HG02981 (cell line): ENCODE data around the gene HCFC1.

Source experiments
- ATAC-seq: cut with Tn5 transposase; IDR thresholded peaks from one replicate; pipeline ENCODE4 v1.9.1; 2021; ENCODE audit warnings: mild to moderate bottlenecking, moderate library complexity; ENCODE audit not compliant: unreplicated experiment

The HCFC1 gene

DNA sequence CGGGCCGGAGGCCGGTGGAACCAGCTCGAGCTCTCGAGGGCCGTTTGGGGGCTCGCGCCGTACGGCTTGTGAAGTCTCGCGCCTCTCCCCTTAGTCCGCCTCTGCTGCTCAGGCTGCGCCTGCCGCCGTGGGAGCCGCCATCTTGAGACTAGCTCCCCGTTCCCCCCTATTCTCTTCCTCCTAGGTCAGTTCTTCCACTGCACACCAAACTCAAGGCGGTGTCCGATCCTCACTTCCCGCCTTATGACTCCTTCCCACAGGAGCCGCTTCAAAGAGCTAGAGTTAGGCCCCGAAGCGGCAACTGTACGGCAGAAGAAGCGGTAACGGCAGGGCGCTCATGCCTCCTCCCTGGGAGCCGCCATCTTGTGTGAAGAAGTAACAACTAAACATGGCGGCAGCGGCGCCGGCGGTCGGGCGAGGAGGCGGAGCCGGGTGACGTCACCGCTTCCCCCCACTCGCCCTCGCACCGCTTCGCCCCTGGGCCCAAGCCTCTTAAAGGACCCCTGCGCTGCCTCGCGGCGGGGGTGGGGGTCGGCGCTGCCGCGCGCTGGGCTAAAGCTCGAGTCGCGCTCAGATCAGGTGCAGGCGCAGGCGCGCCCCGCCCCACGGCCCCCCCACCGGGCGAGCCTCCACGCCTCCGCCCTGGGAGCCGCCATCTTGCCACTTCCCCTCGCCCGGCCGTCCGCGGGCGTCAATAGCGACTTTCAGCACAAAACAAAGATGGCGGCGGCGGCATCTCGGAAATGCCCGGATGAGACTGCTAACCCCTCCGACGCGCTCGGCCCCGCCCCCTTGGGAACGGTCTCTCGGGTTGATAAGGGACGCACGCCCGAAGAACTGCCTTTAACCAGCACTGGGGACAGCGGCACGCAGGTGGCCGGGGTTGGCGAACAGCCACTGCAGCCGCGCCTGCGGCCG, at the start of gene HCFC1:
Gene HCFC1 (minus strand): TSS at position 369 of the 918 bp plus-strand sequence. CDS start 978 bp downstream, outside the sequence.
- peak; percentile 37 for ATAC-seq

DNA sequence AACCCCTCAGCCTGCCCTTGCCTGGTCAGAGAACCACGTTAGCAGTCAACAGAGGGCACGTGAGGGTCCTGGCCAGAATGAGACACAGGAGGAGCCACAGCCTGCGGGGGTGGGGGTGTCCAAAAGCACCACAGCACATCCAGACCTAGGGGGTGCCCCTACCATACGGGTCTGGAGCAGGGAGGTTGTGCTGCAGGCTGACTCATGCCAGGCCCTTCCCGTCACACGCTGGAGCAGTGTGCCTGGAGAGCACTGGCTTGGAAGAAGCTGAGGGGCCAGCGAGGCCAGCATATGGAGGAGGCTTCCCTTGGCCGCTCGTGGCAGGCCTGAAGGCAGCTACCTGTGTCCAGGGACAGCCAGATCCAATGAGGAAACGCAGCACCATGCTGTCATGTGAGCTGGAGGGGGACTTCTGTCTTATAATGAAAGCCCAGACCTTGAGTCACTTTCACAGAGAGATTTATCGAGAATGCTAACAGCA, 49.6 kb upstream of the HCFC1 start:
- ATAC-seq, result no peak

DNA sequence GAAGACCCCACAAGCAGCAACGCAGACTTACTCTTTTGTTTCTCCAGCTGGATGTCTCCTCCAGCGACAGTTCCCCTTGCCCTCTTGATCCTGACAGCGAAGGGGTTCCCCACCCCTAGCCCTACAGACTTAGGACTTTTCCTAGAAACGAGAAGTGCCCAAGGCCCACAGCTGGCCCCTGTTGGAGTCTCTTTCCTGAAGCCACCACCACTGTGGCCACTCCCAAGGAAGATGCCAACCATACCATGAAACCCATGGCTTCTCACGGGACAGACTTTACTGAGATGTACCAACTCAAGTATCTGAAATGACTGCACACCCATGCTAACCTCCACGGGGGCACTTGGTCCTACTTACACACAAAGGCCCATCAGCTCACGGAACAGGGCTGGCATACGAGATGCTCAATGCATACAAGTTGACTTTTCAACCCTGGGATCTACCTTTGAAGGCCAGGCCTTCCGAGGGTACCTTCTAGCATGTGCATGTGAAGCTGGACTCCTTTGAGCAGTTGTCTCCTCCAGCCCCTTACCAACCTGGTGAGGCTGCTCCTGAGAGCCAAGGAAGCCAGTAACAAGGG, 49.0 kb upstream of the HCFC1 start:
- ATAC-seq, result no peak

DNA sequence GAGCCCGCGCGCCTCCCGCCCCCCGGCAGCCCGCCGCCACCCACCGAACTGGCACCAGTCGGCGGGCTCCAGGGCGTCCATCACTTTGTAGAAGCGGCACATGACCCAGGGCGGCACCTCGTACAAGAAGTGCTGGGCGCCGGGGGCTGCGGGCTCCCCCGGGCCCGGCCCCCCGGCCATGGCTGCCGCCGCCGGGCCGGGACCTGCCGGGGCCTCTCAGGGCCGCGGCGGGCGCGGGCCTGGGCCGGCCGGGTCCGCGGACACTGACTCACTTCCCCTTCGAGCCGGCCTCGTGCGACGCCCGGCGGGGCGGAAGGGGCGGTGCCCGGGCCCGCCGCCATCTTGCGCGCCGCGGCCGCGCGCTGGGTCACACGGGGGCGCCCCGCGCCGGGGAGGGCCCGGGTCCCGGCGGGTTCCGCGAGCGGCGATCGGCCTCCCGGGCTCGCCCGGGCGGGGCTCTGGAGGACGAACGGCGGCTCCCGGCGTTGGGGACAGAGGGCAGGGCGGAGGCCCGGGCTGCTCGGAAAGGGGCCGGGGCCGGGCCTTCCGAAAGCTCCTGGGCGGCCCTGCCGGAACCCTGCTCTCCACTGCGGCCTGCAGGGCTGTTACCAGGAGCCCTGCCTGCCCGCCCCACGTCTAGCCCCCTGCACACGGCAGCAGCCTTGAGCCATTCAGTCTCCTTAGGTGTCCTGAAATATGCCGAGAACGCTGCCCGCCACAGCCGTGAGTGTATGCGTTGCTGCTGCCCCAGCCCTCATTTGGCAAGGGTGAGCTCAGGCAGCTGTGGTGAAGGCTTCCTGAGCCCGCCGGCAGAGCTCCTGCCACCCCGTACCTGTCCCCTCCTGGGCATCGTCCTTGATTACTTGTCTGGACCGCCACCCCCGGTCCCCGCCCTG, 48.3 kb upstream of the HCFC1 start, which contains the start of gene IRAK1:
Gene IRAK1 (minus strand): TSS at position 270 of the 896 bp plus-strand sequence. CDS start 90 bp downstream, at position 180.
- peak; percentile 67 for ATAC-seq

DNA sequence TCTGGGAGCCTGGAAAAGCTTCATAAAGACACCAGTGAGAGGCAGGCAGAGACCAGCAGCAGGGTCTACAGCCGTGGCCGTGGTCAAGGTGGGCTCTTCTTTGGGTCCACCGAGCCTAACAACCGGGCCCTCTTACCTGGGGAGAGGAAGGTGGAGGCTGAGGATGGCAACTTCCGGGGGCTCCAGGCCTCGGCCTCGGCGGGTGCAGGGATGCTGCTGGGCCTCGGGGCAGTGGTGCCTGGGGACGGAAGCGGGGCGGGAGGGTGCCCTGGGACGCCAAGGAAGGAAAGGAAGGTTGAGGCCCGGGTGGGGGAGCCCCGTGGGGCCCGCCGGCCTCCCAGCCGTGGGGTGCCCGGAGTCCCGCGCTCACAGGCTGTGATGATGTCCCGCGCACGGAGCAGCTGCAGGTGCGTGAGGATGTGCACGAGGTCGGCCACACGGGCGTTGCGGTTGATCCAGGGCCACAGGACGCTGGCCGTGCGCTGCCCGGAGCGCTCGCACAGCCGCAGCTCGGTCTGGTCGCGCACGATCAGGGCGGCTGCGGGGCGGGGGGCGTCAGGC, 47.5 kb upstream of the HCFC1 start:
- ATAC-seq, result no peak

DNA sequence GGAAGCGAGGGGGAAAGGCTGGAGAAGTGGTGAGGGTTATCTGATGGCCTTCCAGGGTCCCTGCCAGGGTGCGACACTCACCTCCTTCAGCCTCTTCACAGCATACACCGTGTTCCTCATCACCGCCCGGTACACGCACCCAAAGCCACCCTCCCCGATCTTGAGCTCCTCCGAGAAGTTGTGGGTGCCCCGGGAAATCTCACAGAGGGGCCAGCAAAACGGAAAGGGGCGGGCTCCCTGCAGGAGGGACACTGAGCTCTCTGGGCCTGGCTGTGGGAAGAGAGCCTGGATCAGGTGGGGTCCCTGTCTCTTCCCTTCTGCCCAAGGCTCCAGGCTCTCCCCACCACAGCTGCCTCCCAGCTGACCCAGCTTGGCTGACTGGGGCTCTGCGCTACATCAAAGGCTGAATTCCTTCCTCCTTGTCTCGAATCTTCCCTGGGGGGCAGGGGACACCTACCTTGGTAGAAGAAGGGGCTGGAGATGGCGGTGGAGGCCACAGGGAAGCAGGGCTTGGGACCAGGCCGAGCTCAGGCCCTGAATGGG, 47.0 kb upstream of the HCFC1 start:
- no peak for ATAC-seq

DNA sequence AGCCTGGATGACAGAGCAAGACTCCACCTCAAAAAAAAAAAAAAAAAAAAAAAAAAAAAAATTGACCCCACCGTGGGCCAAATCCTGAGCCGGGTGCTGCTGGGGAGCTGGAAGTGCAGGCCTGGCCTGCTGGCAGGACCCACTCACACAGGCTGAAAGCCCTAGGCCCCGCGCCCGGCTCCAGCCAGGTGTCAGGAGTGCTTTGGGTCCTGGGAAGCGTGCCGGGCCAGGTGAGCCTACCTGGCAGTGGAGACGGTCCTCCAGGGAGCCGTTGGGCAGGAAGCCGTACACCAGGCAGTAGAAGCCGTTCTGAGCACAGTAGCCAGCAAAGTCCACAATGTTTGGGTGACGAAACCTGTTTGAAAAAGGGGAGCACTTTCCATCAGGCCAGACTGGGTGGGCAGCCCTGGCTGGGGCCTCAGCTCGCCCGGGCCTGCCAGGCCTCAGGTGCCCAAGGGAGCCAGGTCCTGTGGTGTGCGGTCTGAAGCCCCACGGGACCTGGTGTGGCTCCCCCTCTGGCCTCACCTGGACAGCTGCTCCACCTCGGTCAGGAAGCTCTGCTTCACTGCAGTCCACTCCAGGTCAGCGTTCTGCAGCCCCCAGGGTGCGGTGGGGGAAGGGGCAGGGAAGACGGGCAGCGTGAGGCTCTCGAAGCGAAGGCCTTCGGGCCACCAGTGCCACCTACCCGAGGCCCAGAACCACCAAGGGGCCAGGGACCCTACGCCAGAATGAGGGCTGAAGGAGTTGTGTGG, 46.3 kb upstream of the HCFC1 start:
- ATAC-seq, result no peak

DNA sequence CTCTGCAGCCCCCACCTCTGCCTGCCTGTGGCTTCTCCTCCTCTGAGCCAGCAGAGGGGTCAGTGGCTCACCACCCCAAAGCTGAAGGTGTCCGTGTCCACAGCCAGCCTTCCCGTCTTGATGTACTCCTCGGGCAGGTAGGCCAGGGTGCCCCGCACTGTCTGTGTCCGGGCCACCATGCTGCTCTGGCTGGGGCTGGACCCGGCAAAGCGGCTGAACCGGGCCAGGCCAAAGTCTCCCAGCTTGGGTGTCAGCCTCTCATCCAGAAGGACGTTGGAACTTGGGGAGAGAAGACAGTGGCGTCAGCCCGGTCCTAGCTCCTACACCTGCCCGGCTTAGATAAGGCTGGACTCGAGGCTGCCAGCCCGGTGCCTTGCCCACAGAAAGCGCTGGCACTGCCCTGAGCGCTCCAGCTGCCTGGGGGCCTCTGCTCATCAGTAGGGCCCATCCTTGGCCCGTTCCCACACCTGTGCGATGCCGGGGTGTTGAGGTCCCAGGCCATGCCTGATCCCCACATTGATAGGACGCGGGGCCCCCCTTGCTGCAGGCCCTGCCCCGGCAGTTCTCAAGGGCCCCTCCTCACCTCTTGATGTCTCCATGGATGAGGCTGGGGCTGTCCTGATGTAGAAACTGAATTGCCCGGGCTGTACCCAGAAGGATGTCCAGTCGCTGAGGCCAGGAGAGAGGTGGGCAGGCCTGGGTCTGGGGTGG, 44.9 kb upstream of the HCFC1 start:
- ATAC-seq, result no peak

DNA sequence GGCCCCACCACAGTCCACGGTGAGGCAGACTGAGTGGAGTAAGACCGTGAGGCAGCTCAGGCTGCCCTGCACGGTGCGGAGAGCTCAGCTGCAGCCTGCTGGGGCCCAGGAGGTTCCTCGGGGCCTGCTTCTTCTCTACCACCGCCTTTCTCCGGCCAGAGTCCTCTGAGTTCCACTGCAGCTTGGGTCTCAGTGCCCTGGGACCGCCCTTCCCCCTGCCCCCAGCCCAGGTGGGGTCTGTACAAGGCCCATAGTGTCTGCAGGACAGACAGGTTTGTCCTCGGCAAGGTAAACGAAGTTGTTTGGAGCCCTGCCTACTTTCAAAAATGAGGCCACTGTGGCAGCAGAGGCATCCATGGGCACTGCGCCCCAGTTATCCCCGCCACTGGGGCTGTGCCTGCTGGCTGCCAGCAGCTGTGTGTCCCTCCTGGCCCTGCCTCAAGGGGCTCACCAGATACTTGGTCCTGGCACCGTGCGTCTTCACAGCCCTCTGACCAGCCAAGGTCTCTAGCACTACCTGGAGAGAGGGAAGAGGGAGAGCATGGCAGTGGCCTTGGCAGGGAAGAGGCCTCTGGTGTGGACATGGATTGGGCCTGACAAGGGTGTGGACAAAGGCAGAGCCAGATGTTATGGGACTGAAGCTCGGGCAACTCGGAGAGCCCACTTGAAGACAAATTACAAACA, 44.1 kb upstream of the HCFC1 start:
- ATAC-seq, result no peak

DNA sequence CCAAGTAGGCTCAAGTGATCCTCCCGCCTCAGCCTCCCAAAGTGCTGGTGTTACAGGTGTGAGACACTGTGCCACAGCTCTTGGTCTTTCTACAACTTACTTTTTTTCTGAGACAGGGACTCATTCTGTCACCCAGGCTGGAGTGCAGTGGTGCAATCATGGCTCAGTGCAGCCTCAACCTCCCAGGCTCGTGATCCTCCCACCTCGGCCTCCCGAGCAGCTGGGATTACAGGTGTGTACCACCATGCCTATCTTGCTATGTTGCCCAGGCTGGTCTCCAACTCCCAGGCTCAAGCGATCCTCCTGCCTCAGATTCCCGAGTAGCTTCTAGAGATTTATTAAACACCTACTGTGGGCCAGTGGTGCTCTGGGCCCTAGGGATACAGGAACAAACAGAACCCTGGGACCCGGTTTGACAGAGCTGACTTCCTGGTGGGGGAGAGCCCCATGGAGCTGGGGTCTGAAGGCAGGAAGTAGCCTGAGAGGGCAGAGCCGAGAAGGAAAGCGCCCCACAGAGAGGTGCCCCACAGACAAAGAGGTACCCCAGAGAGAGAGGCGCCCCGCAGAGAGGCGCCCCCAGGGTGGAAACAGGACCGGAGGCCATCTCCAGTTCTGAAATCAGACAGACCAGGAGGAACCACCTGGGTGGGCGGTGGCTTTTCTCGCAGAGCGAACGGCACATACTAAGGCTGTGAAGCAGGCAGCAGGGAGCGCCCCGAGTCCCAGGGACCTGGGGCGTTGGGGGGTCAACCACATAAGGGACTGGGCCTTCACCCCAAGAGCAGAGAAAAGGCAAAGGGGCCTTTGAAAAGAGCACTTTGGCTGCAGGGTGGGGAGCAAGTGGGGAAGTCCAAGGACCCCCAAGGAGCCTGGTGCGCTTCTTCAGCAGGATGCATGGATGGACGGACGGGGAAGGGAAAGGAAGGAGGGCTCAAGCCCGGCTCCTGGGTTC, 43.1 kb upstream of the HCFC1 start:
- ATAC-seq, result no peak

DNA sequence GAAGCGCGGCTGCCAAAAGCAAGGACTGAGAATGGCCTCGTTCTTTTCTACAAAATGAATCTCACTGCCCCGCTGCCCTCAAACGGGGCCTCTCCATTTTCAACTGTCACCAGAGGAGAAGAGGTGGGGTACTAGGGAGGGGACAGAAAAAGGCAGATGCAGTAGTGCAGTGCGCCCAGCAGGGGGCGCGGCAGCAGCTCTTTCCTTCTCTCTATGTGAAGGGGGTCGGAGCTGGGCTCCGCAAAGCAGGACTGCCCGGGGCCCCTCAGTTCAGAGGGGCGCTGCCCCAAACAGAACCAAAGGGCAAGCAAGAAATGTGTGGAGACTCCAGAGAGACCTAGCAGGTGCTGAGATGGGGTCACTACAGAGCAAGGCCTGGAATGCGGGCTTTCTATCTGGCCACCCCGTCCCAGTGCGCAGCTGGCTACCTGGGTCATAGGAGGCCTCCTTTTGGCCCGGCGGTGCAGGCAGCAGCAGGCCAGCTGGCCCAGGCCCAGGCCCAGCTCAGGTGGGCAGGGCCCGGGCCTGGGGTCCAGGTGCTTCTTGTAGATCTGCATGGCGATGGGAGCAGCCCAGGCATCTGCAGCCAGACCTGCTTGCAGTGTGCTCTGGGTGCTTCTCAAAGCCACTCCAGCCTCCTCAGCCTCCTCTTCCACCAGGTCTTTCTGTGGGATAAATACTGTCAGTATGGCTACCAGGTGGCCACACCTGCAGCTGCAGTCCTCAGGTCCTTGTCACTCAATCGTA, 42.2 kb upstream of the HCFC1 start:
- no peak for ATAC-seq

DNA sequence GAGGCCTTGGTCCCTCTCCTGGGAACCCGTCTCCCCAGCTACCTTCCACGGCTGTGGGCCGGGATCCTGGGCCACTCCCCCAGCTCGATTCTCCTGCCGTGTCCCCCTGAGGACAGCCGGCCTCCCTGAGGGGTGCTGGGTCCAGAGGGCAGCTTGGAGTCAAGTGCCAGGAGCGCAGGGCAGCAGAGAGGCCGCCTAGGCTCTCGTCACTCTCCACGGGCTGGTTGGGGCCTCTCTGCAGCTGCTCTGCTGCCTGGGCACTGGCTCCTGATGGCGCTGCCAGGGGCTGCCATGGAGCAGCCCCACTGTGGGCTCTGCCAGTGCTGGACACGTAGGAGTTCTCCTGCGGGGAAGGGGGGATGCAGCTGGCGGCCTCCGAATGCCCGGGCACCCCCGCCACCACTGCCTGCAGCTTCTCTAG, 41.4 kb upstream of the HCFC1 start:
- ATAC-seq, result no peak

DNA sequence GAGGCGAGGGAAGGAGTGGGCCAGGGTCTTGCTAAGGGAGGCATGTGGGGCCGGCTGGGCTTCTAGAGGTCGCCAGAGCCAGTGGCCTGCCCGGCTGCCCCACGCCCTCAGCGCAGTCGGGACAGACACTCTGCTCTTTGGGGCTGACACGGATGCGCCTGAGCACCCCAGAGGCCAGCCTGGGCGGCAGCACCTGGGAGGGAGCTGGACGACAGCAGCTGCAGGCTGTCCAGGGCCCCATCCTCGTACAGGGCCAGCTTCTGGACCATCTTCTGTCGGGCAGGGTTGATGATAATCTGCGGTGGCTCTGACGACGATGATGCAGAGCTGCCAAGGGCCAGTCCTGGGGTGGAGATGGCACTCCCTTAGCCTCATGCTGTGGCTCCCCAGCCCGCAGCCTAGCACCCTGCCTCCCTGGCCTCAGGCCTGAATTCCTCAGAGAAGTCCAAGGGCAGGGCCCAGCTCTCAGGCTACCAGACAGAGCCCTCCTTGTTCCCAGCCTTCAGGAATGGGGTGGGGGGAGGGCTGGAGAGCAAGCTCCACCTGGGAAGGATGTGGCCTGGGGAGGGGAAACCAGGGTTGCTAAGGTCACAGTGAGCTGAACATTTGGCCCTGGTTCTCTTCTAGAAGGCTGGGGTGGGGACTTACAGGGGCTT, 40.8 kb upstream of the HCFC1 start:
- no peak for ATAC-seq

DNA sequence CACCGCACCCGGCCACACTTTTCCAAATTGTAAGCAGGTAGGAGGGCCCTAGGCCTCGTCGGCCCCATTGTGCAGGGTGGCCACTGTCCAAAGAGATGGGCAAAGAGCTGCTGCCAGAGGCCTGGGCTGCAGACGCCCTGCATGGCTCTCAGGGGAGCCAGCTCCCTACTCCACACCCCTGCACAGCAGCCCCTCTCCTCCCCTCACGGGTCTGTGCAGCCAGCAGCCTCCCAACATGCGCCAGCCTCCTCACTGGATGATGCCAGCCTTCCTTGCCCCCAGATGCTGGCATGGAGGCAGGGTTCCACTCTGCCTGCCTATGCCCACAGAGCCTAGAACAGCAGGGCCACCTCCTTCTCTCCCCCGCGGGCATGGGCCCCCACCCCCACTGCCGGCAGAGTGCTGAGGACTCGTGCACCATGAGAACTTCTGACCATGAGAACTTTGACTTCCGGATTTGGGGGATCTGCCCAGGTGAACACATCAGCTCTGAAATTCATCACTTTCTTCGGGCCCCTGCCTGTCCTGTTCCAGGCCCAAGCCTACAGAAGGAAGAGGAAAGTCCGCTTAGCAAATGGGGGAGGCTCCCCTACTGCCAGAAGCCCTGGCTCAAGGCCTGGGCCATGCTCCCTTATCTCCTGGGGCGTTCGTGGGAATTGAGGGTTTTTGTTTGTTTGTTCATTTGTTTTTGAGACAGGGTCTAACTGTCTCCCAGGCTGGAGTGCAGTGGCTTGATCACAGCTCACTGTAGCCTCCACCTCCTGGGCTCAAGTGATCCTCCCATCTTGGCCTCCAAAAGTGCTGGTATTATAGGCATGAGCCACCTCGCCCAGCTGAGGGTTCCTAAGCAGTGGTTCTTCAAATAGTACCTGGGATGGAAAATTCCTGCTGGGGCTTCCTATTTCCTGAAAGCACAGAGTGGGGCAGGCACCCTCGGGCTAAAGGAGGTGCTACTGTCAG, 40.0 kb upstream of the HCFC1 start:
- no peak for ATAC-seq
